K562 (cell line): ENCODE measurements around the gene FARP1.

Source experiments
- BRCA1 ChIP-seq, 2 experiments: fragments of 450-650 bp in 1 of 2; sonication (generic) in 1 of 2; formaldehyde crosslinking in 1 of 2; IDR thresholded peaks; 2 replicates each; pipeline versions ENCODE4 v1.5.0 to v1.6.1; 2017 to 2020; ENCODE audit warnings: mild to moderate bottlenecking in 1 of 2, missing genetic modification reagents in 1 of 2
- EGR1 ChIP-seq: fragments of 450-650 bp; conservative IDR thresholded peaks from 2 replicates; pipeline ENCODE4 v1.6.1; 2017; ENCODE audit warnings: mild to moderate bottlenecking
- EP300 ChIP-seq: IDR thresholded peaks from 2 replicates; pipeline ENCODE4 v1.6.1; 2012; ENCODE audit warnings: low read length, improper control_type of control experiment
- FIP1L1 ChIP-seq: fragments of 200-400 bp; formaldehyde crosslinking; IDR thresholded peaks from 2 replicates; pipeline ENCODE4 v1.6.1; 2018; ENCODE audit warnings: mild to moderate bottlenecking, low read depth, low read length; ENCODE audit not compliant: poor library complexity, severe bottlenecking
- RAD21 ChIP-seq, 2 experiments: fragments of 250-450 bp in 1 of 2; fragments of 450-650 bp in 1 of 2; sonication (Bioruptor Pico) in 1 of 2; formaldehyde crosslinking in 1 of 2; IDR thresholded peaks in 1 of 2; conservative IDR thresholded peaks in 1 of 2; 2 replicates each; pipeline versions ENCODE4 v1.4.0 to v1.8.0; 2020 to 2022; ENCODE audit warnings: mild to moderate bottlenecking in 2 of 2, moderate library complexity in 1 of 2
- SRF ChIP-seq, 2 experiments: fragments of 250-450, 450-650 bp in 1 of 2; sonication (Bioruptor Pico) in 1 of 2; sonication (generic) in 1 of 2; formaldehyde crosslinking; IDR thresholded peaks; 2 replicates each; pipeline versions ENCODE4 v1.5.0 to v1.5.1; 2020 to 2022; ENCODE audit warnings: mild to moderate bottlenecking in 1 of 2, missing genetic modification reagents in 1 of 2
- TSC22D4 ChIP-seq: fragments of 450-650 bp; IDR thresholded peaks from 2 replicates; pipeline ENCODE4 v1.6.1; 2016; ENCODE audit warnings: missing genetic modification characterization, missing biosample characterization, control low read depth
- ZBED1 ChIP-seq: IDR thresholded peaks from 2 replicates; pipeline ENCODE4 v1.6.1; 2014
- ZNF121 ChIP-seq: sonication (generic); formaldehyde crosslinking; conservative IDR thresholded peaks from 2 replicates; pipeline ENCODE4 v1.8.0; 2022; ENCODE audit warnings: missing genetic modification reagents
- TF ChIP-seq, protein P1 (sequence below), 2 experiments: fragments of 450-650 bp; IDR thresholded peaks; 2 replicates each; pipeline ENCODE4 v1.6.1; 2018; ENCODE audit warnings: mild to moderate bottlenecking in 2 of 2, low read depth in 1 of 2; ENCODE audit not compliant: partially characterized antibody in 2 of 2
- TF ChIP-seq, protein P2 (sequence below), 3 experiments: IDR thresholded peaks in 2 of 3; conservative IDR thresholded peaks in 1 of 3; 2 replicates each; pipeline ENCODE4 v1.5.1; 2011 to 2012; ENCODE audit warnings: low read length in 3 of 3, mild to moderate bottlenecking in 3 of 3, control low read depth in 2 of 3, improper control_type of control experiment in 1 of 3, inconsistent platforms in 1 of 3, low read depth in 1 of 3, mixed read lengths in 1 of 3, moderate library complexity in 1 of 3; ENCODE audit not compliant: insufficient read depth in 2 of 3
- TF ChIP-seq, protein P3 (sequence below): fragments of 450-650 bp; formaldehyde crosslinking; IDR thresholded peaks from 2 replicates; pipeline ENCODE4 v1.4.0; 2020; ENCODE audit warnings: mild to moderate bottlenecking, moderate library complexity

DNA sequence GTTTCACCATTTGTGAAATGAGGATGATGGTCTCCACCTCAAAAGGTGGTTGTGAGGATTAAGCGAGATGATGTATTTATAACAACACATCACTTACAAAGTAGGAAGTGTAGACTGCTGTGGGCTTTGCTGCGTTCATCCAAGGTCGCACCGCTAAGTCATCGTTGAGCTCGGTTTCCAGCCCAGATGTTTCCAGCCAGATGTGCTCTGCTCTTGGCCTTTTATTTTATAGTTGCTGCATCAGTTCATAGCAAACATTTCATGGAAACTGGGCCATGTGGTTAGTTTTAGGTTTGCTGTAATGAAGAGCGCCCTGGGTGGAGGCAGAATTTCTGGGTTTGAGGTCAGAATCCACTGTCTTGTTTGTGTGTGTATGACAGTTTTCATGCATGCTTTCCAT lies 110.6 kb downstream of the FARP1 start:
- TF ChIP-seq BRCA1 (IDR thresholded peaks at IDR 0.05) (no peak), BRCA1 (CRISPR knock-in tag; IDR thresholded peaks at IDR 0.05) (no peak), SRF (CRISPR knock-in tag; IDR thresholded peaks at IDR 0.05) (no peak), TSC22D4 (tag) (no peak), EGR1 (no peak), FIP1L1 (no peak), ZBED1 (no peak), RAD21 (CRISPR knock-in tag; conservative IDR thresholded peaks at IDR 0.05 in 1 of 2, IDR thresholded peaks at IDR 0.05 in 1 of 2) (no peak), ZNF121 (no peak), EP300 (no peak)
- TF ChIP-seq, protein P1, sequence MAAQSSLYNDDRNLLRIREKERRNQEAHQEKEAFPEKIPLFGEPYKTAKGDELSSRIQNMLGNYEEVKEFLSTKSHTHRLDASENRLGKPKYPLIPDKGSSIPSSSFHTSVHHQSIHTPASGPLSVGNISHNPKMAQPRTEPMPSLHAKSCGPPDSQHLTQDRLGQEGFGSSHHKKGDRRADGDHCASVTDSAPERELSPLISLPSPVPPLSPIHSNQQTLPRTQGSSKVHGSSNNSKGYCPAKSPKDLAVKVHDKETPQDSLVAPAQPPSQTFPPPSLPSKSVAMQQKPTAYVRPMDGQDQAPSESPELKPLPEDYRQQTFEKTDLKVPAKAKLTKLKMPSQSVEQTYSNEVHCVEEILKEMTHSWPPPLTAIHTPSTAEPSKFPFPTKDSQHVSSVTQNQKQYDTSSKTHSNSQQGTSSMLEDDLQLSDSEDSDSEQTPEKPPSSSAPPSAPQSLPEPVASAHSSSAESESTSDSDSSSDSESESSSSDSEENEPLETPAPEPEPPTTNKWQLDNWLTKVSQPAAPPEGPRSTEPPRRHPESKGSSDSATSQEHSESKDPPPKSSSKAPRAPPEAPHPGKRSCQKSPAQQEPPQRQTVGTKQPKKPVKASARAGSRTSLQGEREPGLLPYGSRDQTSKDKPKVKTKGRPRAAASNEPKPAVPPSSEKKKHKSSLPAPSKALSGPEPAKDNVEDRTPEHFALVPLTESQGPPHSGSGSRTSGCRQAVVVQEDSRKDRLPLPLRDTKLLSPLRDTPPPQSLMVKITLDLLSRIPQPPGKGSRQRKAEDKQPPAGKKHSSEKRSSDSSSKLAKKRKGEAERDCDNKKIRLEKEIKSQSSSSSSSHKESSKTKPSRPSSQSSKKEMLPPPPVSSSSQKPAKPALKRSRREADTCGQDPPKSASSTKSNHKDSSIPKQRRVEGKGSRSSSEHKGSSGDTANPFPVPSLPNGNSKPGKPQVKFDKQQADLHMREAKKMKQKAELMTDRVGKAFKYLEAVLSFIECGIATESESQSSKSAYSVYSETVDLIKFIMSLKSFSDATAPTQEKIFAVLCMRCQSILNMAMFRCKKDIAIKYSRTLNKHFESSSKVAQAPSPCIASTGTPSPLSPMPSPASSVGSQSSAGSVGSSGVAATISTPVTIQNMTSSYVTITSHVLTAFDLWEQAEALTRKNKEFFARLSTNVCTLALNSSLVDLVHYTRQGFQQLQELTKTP (IDR thresholded peaks at IDR 0.05; ENCODE audit: low read depth in 1 of 2, partially characterized antibody in 2 of 2), result no peak
- TF ChIP-seq, protein P2, sequence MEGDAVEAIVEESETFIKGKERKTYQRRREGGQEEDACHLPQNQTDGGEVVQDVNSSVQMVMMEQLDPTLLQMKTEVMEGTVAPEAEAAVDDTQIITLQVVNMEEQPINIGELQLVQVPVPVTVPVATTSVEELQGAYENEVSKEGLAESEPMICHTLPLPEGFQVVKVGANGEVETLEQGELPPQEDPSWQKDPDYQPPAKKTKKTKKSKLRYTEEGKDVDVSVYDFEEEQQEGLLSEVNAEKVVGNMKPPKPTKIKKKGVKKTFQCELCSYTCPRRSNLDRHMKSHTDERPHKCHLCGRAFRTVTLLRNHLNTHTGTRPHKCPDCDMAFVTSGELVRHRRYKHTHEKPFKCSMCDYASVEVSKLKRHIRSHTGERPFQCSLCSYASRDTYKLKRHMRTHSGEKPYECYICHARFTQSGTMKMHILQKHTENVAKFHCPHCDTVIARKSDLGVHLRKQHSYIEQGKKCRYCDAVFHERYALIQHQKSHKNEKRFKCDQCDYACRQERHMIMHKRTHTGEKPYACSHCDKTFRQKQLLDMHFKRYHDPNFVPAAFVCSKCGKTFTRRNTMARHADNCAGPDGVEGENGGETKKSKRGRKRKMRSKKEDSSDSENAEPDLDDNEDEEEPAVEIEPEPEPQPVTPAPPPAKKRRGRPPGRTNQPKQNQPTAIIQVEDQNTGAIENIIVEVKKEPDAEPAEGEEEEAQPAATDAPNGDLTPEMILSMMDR (IDR thresholded peaks at IDR 0.05 in 2 of 3, conservative IDR thresholded peaks at IDR 0.05 in 1 of 3; ENCODE audit: insufficient read depth in 2 of 3, low read depth in 1 of 3, low read length in 3 of 3), result no peak
- TF ChIP-seq, protein P3, sequence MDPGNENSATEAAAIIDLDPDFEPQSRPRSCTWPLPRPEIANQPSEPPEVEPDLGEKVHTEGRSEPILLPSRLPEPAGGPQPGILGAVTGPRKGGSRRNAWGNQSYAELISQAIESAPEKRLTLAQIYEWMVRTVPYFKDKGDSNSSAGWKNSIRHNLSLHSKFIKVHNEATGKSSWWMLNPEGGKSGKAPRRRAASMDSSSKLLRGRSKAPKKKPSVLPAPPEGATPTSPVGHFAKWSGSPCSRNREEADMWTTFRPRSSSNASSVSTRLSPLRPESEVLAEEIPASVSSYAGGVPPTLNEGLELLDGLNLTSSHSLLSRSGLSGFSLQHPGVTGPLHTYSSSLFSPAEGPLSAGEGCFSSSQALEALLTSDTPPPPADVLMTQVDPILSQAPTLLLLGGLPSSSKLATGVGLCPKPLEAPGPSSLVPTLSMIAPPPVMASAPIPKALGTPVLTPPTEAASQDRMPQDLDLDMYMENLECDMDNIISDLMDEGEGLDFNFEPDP (CRISPR knock-in tag), result no peak
